Measurements from ENCODE around the gene KIF9. TPM values are rescaled to one million over a fixed set of nuclear protein-coding genes. Genes with fewer than 3 reads are reported as not detected.

Gene KIF9
- total and polyA plus RNA-seq, 2 of the 8 experiments (the other 6 are each of a cell fraction or from before 2014, with no cell fraction given) = 5.0 to 8.0 TPM

DNA sequence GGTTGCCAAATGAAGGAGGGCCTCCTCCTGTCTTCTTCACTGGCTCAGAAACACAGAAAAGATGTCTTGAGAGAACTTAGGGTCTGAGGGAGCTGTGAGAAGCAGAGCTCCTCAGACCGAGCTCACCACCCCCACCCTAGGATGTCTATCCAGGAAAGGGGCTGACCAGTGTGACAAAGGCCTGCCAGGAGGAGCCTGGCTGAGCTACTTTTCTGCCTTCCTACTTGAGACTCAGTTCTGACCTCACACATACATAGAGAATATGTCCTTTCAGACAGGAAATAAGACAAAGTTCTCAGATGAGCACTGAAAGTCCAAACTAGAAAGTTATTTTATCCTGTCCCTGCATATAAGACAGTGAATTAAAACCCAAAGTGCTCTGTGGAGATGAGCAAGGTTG is 54.5 kb downstream of the KIF9 start (continued):
- TF ChIP-seq, protein P1, sequence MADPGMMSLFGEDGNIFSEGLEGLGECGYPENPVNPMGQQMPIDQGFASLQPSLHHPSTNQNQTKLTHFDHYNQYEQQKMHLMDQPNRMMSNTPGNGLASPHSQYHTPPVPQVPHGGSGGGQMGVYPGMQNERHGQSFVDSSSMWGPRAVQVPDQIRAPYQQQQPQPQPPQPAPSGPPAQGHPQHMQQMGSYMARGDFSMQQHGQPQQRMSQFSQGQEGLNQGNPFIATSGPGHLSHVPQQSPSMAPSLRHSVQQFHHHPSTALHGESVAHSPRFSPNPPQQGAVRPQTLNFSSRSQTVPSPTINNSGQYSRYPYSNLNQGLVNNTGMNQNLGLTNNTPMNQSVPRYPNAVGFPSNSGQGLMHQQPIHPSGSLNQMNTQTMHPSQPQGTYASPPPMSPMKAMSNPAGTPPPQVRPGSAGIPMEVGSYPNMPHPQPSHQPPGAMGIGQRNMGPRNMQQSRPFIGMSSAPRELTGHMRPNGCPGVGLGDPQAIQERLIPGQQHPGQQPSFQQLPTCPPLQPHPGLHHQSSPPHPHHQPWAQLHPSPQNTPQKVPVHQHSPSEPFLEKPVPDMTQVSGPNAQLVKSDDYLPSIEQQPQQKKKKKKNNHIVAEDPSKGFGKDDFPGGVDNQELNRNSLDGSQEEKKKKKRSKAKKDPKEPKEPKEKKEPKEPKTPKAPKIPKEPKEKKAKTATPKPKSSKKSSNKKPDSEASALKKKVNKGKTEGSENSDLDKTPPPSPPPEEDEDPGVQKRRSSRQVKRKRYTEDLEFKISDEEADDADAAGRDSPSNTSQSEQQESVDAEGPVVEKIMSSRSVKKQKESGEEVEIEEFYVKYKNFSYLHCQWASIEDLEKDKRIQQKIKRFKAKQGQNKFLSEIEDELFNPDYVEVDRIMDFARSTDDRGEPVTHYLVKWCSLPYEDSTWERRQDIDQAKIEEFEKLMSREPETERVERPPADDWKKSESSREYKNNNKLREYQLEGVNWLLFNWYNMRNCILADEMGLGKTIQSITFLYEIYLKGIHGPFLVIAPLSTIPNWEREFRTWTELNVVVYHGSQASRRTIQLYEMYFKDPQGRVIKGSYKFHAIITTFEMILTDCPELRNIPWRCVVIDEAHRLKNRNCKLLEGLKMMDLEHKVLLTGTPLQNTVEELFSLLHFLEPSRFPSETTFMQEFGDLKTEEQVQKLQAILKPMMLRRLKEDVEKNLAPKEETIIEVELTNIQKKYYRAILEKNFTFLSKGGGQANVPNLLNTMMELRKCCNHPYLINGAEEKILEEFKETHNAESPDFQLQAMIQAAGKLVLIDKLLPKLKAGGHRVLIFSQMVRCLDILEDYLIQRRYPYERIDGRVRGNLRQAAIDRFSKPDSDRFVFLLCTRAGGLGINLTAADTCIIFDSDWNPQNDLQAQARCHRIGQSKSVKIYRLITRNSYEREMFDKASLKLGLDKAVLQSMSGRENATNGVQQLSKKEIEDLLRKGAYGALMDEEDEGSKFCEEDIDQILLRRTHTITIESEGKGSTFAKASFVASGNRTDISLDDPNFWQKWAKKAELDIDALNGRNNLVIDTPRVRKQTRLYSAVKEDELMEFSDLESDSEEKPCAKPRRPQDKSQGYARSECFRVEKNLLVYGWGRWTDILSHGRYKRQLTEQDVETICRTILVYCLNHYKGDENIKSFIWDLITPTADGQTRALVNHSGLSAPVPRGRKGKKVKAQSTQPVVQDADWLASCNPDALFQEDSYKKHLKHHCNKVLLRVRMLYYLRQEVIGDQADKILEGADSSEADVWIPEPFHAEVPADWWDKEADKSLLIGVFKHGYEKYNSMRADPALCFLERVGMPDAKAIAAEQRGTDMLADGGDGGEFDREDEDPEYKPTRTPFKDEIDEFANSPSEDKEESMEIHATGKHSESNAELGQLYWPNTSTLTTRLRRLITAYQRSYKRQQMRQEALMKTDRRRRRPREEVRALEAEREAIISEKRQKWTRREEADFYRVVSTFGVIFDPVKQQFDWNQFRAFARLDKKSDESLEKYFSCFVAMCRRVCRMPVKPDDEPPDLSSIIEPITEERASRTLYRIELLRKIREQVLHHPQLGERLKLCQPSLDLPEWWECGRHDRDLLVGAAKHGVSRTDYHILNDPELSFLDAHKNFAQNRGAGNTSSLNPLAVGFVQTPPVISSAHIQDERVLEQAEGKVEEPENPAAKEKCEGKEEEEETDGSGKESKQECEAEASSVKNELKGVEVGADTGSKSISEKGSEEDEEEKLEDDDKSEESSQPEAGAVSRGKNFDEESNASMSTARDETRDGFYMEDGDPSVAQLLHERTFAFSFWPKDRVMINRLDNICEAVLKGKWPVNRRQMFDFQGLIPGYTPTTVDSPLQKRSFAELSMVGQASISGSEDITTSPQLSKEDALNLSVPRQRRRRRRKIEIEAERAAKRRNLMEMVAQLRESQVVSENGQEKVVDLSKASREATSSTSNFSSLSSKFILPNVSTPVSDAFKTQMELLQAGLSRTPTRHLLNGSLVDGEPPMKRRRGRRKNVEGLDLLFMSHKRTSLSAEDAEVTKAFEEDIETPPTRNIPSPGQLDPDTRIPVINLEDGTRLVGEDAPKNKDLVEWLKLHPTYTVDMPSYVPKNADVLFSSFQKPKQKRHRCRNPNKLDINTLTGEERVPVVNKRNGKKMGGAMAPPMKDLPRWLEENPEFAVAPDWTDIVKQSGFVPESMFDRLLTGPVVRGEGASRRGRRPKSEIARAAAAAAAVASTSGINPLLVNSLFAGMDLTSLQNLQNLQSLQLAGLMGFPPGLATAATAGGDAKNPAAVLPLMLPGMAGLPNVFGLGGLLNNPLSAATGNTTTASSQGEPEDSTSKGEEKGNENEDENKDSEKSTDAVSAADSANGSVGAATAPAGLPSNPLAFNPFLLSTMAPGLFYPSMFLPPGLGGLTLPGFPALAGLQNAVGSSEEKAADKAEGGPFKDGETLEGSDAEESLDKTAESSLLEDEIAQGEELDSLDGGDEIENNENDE (IDR thresholded peaks at IDR 0.05; ENCODE audit: insufficient replicate concordance, low read length) = no peak
- TF ChIP-seq BRCA1 (IDR thresholded peaks at IDR 0.05; ENCODE audit: low read depth, low read length) = no peak
- TF ChIP-seq RBBP5 (IDR thresholded peaks at IDR 0.05; ENCODE audit: borderline replicate concordance, low read depth, low read length) = no peak
- no peak for TF ChIP-seq EP300 (IDR thresholded peaks at IDR 0.05; ENCODE audit: borderline replicate concordance in 1 of 2, low read depth in 2 of 2, low read length in 2 of 2)
- no peak for TF ChIP-seq RXRA (IDR thresholded peaks at IDR 0.05; ENCODE audit: insufficient read depth, low read depth, low read length)
